T-helper 2 cell treated with Interferon-gamma antibody and Interleukin-4, amounts not matched to agents 100 ng/mL and 5 ng/mL, for 36 hours (primary cell): ENCODE measurements around the gene CADM2. TPM values are rescaled to one million over a fixed set of nuclear protein-coding genes. Genes with fewer than 3 reads are reported as not detected.

Experiments
- intact Hi-C: fragments of 100-400 bp; cut with micrococcal nuclease; formaldehyde crosslinking; loops from one replicate; pipeline ENCODE4 v1.15.1; 2023
- total RNA-seq: library from RNA; stranded (reverse); gene quantifications from 2 replicates; pipeline ENCODE4 v1.2.3, GENCODE V29; 2022

Gene CADM2
- total RNA-seq, 1 donor from 2014 or later, result not detected

DNA sequence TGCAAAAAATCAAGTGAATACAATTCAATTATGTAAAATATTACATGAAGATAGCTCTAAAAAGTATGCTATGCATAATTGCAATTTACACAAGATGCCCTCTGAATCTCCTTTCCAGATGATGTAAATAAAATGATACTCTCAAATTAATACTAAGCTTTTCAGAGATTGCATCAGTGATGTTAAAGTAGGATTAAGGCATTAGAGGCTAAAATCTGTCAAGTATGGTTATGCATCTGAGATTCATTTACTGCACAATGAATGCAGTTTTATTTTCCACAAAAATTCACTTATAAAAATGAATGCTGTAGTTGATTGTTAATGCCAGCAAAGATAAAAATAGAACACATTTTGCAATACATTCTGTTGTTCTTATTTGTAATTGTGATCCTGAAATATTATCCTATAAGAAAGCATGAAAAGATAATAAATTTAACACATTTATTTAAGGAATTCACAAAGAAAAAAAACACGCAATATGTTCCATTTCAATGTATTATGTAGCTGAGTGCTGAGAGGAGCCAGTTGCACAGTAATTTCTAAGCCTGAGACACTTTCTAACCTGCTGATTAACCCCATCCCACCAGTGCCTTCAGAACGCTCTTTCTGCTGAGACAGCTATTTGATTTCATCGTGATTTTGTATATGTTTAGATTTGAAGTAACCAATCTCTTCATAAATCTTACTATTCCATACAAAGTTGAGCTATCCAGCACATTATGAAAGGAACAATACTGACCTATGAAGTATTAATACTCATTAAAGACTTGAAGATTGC lies 224.4 kb downstream of the CADM2 start:
- intact Hi-C loops, result no loop called here

GRCh38 chr3:85185495-85185894 lies 226.7 kb downstream of the CADM2 start:
- intact Hi-C loops, result no loop called here

- intact Hi-C loops, result no loop called here
These were observed 230.9 kb downstream of the CADM2 start for GRCh38 chr3:85189731-85190130.

DNA sequence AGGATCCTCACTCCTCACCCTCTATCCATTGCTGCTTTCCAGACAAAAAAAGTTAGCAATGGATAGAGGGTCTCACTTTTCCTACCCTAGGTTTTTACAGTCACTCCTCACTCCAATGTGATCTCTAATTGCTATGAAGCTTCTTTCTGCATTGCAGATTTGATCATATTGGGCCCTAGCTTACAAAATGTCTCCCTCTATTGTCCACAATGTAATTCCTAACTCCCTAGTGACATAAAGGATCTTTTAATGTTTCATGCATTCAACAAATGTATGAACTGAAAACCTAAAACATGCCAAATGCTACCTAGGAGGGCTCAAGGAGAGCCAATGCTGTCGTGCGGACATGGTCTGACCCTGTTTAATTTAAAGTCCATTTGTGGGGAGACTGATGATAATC lies 234.8 kb downstream of the CADM2 start:
- intact Hi-C loops, result no loop called here

GRCh38 chr3:85208650-85209049 lies 249.9 kb downstream of the CADM2 start:
- intact Hi-C loops, result no loop called here

- intact Hi-C loops, result no loop called here
These were observed 251.8 kb downstream of the CADM2 start for GRCh38 chr3:85210540-85210939.

DNA sequence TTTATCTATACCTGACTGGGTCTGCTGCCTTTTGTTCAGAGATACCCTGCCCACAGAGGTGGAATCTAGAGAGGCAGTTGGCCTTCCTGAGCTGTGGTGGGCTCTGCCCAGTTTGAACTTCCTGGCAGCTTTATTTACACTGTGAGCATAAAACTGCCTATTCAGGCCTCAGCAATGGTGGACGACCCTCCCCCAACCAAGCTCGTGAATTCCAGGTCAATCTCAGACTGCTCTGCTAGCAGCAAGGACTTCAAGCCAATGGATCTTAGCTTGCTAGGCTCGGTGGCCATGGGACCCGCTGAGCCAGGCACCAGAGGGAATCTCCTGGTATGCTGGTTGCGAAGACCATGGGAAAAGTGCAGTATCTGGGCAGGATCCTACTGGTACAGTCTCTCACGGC lies 270.2 kb downstream of the CADM2 start:
- intact Hi-C loops, result no loop called here

- intact Hi-C loops, result no loop called here
These were observed 285.3 kb downstream of the CADM2 start for GRCh38 chr3:85244091-85244490.

DNA sequence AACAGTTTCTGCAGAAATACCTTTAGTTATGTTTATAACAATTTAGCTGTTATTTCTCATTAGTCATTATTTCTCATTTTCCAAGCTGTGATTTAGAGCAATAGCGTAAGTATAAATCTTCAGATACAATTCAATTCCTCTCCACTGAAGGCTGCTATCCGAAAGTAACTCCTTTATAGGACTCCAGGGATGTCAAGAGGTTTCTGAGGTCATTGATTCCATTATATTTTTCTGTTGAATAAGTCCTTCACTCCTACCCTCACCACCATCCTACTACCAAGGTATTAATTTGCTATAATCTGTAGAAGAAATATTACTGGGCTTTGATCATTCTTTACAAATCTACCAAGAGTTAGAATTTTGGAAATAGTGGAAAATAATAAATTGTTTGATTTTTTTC lies 285.7 kb downstream of the CADM2 start:
- intact Hi-C loops, result no loop called here

GRCh38 chr3:85251766-85252165 lies 293.0 kb downstream of the CADM2 start:
- intact Hi-C loops, result loop anchor here (10.0 kb wide), 1 partner anchor 53 kb away; no protein-coding TSS in a partner anchor

DNA sequence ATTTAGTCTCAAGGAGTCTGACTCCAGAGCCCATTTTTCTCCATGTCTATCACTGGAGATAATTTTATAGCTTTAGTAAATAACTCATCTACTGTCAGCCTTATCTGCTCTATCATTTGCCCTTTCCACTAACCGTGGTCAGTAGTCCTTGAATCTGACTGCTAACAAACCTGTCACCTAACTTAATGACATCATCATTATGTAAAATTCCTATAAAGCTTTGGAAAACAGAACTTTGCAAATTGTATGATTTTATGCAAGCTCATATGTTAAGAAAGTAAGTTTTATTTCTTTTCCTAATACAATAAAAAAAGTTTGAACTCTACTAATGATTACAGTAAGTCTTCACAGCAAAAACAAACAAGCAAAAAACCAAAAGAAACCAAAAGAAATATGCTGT lies 293.9 kb downstream of the CADM2 start:
- intact Hi-C loops, result loop anchor here (10.0 kb wide), 1 partner anchor 52 kb away; no protein-coding TSS in a partner anchor

DNA sequence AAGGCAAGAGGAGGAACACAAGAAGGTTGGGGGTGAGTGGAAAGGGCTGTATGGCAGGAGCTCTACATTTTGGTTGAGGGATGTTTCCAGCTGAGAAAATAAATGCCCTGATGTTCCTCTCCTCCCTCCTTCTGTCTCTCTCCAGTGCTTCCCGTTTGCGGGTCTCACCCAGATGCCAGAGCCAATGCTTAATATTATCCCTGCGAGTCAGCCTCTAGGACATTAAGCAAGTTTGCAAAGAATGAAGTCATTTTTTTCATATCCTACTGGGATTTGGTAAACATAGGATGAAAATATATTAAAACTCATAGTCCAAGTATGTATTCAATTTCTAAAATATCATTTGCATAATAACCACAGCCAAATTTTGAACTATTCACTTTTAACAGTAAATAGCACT lies 295.9 kb downstream of the CADM2 start:
- intact Hi-C loops, result loop anchor here (10.0 kb wide), 1 partner anchor 50 kb away; no protein-coding TSS in a partner anchor

DNA sequence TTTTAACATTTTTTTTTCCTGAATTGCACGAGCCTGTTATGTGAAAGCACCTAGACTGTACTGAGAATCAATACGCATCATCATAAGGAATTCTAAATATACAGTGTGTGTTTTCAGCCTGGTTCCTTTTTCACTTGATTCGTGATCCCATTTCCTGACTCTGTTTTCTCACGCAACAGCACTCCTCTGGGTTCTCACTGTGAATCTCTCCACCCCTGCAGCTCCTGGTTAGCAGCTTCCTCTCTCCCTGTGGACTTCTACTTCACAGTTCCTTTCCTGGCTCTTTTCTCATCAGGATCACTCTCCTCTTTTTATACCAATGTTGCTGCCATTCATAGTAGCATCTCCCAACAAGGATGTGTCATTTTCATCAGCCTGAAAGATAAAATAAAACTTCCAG lies 297.2 kb downstream of the CADM2 start:
- intact Hi-C loops, result loop anchor here (10.0 kb wide), 1 partner anchor 49 kb away; no protein-coding TSS in a partner anchor

- intact Hi-C loops, result loop anchor here (10.0 kb wide), 1 partner anchor 46 kb away; no protein-coding TSS in a partner anchor
These were observed 299.5 kb downstream of the CADM2 start for GRCh38 chr3:85258326-85258725.

DNA sequence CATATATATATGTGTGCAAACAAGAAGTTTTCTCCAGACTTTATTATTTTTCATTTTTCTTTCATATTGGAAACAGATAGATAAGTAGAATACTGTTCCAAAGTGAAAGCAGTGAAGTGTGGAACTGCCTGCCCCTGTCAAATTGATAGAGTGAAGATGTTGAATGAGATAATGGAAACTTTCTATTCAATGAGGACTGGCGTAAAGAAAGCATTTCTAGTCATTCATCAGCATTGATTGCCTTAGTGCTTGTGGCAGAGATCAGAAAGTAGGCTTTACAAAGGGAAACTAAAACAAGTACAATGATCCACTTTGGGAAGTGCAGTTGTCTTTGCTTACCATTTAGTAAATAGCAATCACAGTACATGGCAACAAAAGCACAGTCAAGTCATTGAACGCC lies 300.0 kb downstream of the CADM2 start:
- intact Hi-C loops, result loop anchor here (10.0 kb wide), 1 partner anchor 46 kb away; no protein-coding TSS in a partner anchor

DNA sequence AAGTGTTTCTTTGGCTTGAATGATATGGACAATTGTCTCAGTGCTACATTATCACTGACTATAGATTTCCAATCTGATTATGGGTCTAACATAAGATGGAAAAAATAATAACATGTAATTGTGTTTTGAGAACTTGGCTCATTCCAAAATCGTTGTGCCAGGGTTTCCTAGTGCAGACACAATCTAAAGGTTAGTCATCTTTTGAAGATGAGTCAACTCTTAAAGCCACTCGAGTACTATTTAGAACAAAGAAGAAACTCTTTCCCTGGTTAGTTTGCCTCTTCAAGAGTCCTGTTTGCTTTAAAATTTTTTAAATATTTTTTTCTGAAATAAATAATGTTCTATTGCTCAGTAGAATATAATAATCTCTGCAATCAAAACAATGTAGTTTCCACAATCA lies 301.0 kb downstream of the CADM2 start:
- intact Hi-C loops, result loop anchor here (10.0 kb wide), 1 partner anchor 45 kb away; no protein-coding TSS in a partner anchor

- intact Hi-C loops, result no loop called here
These were observed 305.6 kb downstream of the CADM2 start for GRCh38 chr3:85264381-85264780.

DNA sequence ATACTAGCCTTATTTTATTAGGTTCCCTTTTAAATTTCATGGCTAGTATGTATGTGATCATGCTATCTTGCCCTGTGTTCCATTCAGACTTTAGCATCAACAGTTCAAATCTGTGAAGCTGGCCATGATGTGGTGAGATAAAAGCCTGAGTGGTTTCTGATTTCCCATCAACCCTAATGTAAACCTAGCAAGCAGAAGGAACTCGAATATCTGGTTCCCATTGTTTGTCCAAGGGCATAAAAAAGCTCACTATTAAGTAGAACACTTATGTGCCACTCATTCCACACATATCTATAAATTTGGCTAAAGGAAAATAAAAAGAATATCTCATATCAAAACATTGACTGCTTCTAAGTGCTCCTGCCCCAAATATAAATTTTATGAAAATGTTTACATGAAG lies 311.7 kb downstream of the CADM2 start:
- intact Hi-C loops, result no loop called here

- intact Hi-C loops, result no loop called here
These were observed 313.1 kb downstream of the CADM2 start for GRCh38 chr3:85271911-85272310.

DNA sequence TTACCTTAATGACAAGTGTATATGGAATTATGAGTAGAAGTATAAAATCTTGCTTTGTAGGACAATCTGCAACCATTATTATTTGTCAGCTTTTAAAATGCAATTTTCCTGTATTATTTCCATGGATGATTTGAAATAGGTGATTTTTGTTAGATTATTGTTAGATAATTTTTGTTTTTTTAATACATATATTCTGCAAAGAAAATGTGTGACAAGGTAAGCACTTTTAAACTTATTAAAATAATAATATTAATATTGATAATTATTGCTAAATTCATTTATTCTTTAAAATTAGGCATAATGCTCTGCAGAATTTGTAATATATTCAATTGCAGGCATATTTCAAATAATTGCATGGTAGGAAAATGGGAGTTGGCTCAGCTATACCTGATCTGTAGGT lies 329.5 kb downstream of the CADM2 start:
- intact Hi-C loops, result no loop called here

DNA sequence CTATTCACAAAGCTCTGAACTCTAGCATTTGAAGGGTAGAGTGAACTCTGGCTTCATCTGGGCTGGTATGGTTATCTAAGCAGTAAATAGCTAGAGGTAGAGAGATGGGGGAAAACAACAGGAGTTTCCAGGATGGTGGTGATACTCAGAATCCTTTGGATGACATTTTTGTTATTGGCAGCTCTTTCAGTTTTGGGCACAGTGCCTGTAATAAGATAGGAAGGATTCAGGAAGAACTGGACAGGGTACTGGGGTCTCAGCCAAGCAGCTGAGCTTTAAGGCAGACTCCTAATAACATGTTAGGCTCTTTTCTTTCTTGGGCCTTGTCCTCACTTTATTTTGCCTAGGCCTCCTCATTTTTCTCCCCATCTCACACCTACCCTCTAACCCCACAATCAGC lies 338.5 kb downstream of the CADM2 start:
- intact Hi-C loops, result no loop called here

- intact Hi-C loops, result no loop called here
These were observed 339.2 kb downstream of the CADM2 start for GRCh38 chr3:85298032-85298431.

DNA sequence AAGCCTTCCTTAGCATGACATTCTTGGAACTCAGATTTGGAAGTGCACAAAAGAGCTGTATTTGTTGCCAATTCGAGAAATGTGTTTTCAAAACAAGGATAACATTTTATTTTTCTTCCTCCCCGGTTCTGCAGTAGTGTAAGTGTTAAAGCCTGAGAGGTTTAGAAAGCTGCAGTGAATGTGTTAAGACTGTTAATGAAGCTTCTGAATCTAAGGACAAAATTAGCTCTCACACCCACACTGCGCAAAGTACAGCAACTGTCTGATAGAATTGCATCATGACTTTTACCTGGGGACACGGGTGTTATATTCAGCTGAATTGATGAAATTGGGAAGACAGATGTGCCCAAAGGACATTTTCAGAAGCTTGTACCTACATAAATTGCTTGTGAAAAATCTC lies 344.4 kb downstream of the CADM2 start:
- intact Hi-C loops, result loop anchor here (10.0 kb wide), 1 partner anchor 48 kb away; no protein-coding TSS in a partner anchor
